NOMO-1 (cell line): ENCODE results near the gene CREBBP.

Source experiments
- DNase-seq, 2 experiments: peaks; one replicate each; lab custom pipeline; 2025; ENCODE audit not compliant: unreplicated experiment in 2 of 2; lab: John Stamatoyannopoulos, UW

The CREBBP gene

GRCh38 chr16:3774156-3774767 lies 106.3 kb downstream of the CREBBP start:
- DNase-seq = no peak

- DNase-seq = no peak
These were observed 106.8 kb downstream of the CREBBP start for GRCh38 chr16:3773663-3774062.

GRCh38 chr16:3771513-3771912 lies 109.0 kb downstream of the CREBBP start:
- no peak for DNase-seq

GRCh38 chr16:3770530-3770929 lies 110.0 kb downstream of the CREBBP start:
- DNase-seq = no peak

GRCh38 chr16:3769942-3770341 lies 110.6 kb downstream of the CREBBP start:
- no peak for DNase-seq

- no peak for DNase-seq
These were observed 111.5 kb downstream of the CREBBP start for GRCh38 chr16:3769013-3769412.

- DNase-seq = peak; percentile 11 to 89
These were observed 113.1 kb downstream of the CREBBP start for GRCh38 chr16:3767333-3767986.

GRCh38 chr16:3766177-3766576 lies 114.3 kb downstream of the CREBBP start:
- no peak for DNase-seq

GRCh38 chr16:3764409-3764808 lies 116.1 kb downstream of the CREBBP start:
- no peak for DNase-seq

- DNase-seq = no peak
These were observed 118.3 kb downstream of the CREBBP start for GRCh38 chr16:3762107-3762750.

GRCh38 chr16:3761375-3762106 lies 119.0 kb downstream of the CREBBP start:
- no peak for DNase-seq

- no peak for DNase-seq
These were observed 120.0 kb downstream of the CREBBP start for GRCh38 chr16:3760518-3760917.

GRCh38 chr16:3759736-3760135 lies 120.8 kb downstream of the CREBBP start:
- DNase-seq = no peak

GRCh38 chr16:3756113-3756512 lies 124.4 kb downstream of the CREBBP start:
- DNase-seq = no peak

- no peak for DNase-seq
These were observed 125.3 kb downstream of the CREBBP start for GRCh38 chr16:3755249-3755648.

GRCh38 chr16:3754772-3755171 lies 125.7 kb downstream of the CREBBP start:
- DNase-seq = no peak

GRCh38 chr16:3754081-3754703 lies 126.3 kb downstream of the CREBBP start:
- no peak for DNase-seq

GRCh38 chr16:3752984-3753383 lies 127.5 kb downstream of the CREBBP start:
- DNase-seq = no peak

- DNase-seq = no peak
These were observed 128.6 kb downstream of the CREBBP start for GRCh38 chr16:3751878-3752277.

GRCh38 chr16:3748307-3748706 lies 132.2 kb downstream of the CREBBP start:
- DNase-seq = no peak

GRCh38 chr16:3745751-3746355 lies 134.7 kb downstream of the CREBBP start:
- no peak for DNase-seq
